K562 (cell line): ENCODE data around the gene CENPA. TPM values are rescaled to one million over a fixed set of nuclear protein-coding genes. Genes with fewer than 3 reads are reported as not detected.

Experiments used
- GTF2F1 ChIP-seq: IDR thresholded peaks from 2 replicates; pipeline ENCODE4 v1.6.1; 2011; ENCODE audit warnings: low read depth, low read length, improper control_type of control experiment
- HDAC2 ChIP-seq: fragments of 450-650 bp; IDR thresholded peaks from 2 replicates; pipeline ENCODE4 v1.6.1; 2016; ENCODE audit warnings: mild to moderate bottlenecking
- L3MBTL2 ChIP-seq: fragments of 450-650 bp; IDR thresholded peaks from 2 replicates; pipeline ENCODE4 v1.6.1; 2016; ENCODE audit warnings: mild to moderate bottlenecking, moderate library complexity
- LARP7 ChIP-seq: fragments of 450-650 bp; IDR thresholded peaks from 2 replicates; pipeline ENCODE4 v1.6.1; 2016
- MAZ ChIP-seq, 2 experiments: fragments of 450-650 bp in 1 of 2; sonication (generic) in 1 of 2; formaldehyde crosslinking; IDR thresholded peaks in 1 of 2; conservative IDR thresholded peaks in 1 of 2; 2 replicates each; pipeline versions ENCODE4 v1.4.0 to v1.5.0; 2020; ENCODE audit warnings: mild to moderate bottlenecking in 1 of 2, missing genetic modification reagents in 1 of 2
- MTF1 ChIP-seq: fragments of 250-450 bp; sonication (Bioruptor Pico); IDR thresholded peaks from 2 replicates; pipeline ENCODE4 v1.9.0; 2021; ENCODE audit warnings: moderate library complexity, mild to moderate bottlenecking, inconsistent platforms, borderline replicate concordance
- NELFE ChIP-seq: IDR thresholded peaks from 2 replicates; pipeline ENCODE4 v1.6.1; 2011; ENCODE audit warnings: mild to moderate bottlenecking; ENCODE audit not compliant: insufficient read depth, insufficient read length
- NEUROD1 ChIP-seq: fragments of 150-350 bp; IDR thresholded peaks from 2 replicates; pipeline ENCODE4 v1.6.1; 2014; ENCODE audit warnings: borderline replicate concordance, low read length, low read depth; ENCODE audit not compliant: partially characterized antibody
- NR2C2 ChIP-seq, 2 experiments: fragments of 200-800 bp in 1 of 2; sonication (Bioruptor generic) in 1 of 2; sonication (generic) in 1 of 2; formaldehyde crosslinking in 1 of 2; IDR thresholded peaks; 2 replicates each; pipeline versions ENCODE4 v1.6.1 to v1.8.0; 2016 to 2022; ENCODE audit warnings: mild to moderate bottlenecking in 1 of 2, missing compliant biosample characterization in 1 of 2, missing genetic modification characterization in 1 of 2, missing genetic modification reagents in 1 of 2
- RFX5 ChIP-seq: IDR thresholded peaks from 2 replicates; pipeline ENCODE4 v1.6.1; 2011; ENCODE audit warnings: low read depth, mild to moderate bottlenecking, improper control_type of control experiment, low read length
- SMAD3 ChIP-seq: fragments of 450-650 bp; formaldehyde crosslinking; conservative IDR thresholded peaks from 2 replicates; pipeline ENCODE4 v1.4.0; 2020; ENCODE audit warnings: mild to moderate bottlenecking
- ZFP91 ChIP-seq: sonication (generic); formaldehyde crosslinking; IDR thresholded peaks from 2 replicates; pipeline ENCODE4 v1.8.0; 2022; ENCODE audit warnings: mild to moderate bottlenecking, missing genetic modification reagents
- ZMIZ1 ChIP-seq, 2 experiments: fragments of 150-350 bp in 1 of 2; IDR thresholded peaks; 2 replicates each; pipeline ENCODE4 v1.6.1; 2012 to 2016; ENCODE audit warnings: low read depth in 2 of 2, low read length in 2 of 2, mild to moderate bottlenecking in 1 of 2, moderate library complexity in 1 of 2
- ZNF175 ChIP-seq: fragments of 200-800 bp; sonication (Bioruptor generic); IDR thresholded peaks from 2 replicates; pipeline ENCODE4 v1.6.1; 2016; ENCODE audit warnings: low read depth, mild to moderate bottlenecking, missing genetic modification characterization, missing compliant biosample characterization
- polyA plus RNA-seq, 8 experiments: library from polyadenylated mRNA; depleted of rRNA in 4 of 8; stranded (reverse) in 5 of 8; unstranded in 3 of 8; fragments of >200 nt; fragmentation: Nextera tagmentation in 2 of 8; fragmentation: Illumina TruSeq in 1 of 8; extraction: Ambion mirVana in 2 of 8; extraction: Trizol in 1 of 8; gene quantifications; 2 replicates each; pipeline versions ENCODE4 v1.2.1 to v1.2.3, GENCODE V29; 2011 to 2014; ENCODE audit warnings: inconsistent platforms in 1 of 8, missing spikeins in 1 of 8
- total RNA-seq, 7 experiments: library from RNA; depleted of rRNA in 6 of 7; stranded (reverse); fragments of >200 nt in 6 of 7; fragmentation: Illumina TruSeq in 2 of 7; extraction: Trizol in 2 of 7; gene quantifications; 2 replicates each; pipeline versions ENCODE4 v1.2.1 to v1.2.3, GENCODE V29; 2011 to 2021; ENCODE audit warnings: low replicate concordance in 1 of 7
- TF ChIP-seq, protein P1 (sequence below), 2 experiments: IDR thresholded peaks; 2 replicates each; pipeline ENCODE4 v1.6.1; 2012; ENCODE audit warnings: improper control_type of control experiment in 2 of 2, low read depth in 2 of 2, low read length in 2 of 2, borderline replicate concordance in 1 of 2

The CENPA gene
- total and polyA plus RNA-seq, 9 of the 15 experiments (the other 6 are each of a cell fraction or from before 2014, with no cell fraction given): 11.3 to 61.7 (median 44.7) TPM

- TF ChIP-seq ZMIZ1 (IDR thresholded peaks at IDR 0.05; ENCODE audit: low read depth in 2 of 2, low read length in 2 of 2): no peak
- TF ChIP-seq GTF2F1: no peak
- TF ChIP-seq HDAC2: 0 out of 2 replicates have a peak, but pooled peaks have one; percentile 18
- TF ChIP-seq MAZ (CRISPR knock-in tag; conservative IDR thresholded peaks at IDR 0.05 in 1 of 2, IDR thresholded peaks at IDR 0.05 in 1 of 2): peak; percentile 49 to 66; a peak in 2 of 4 replicates
- no peak for TF ChIP-seq NR2C2 (CRISPR knock-in tag; IDR thresholded peaks at IDR 0.05)
- peak; percentile 95 for TF ChIP-seq NR2C2 (tag; IDR thresholded peaks at IDR 0.05)
- TF ChIP-seq LARP7: no peak
- TF ChIP-seq SMAD3 (CRISPR knock-in tag): 0 out of 2 replicates have a peak, but pooled peaks have one; percentile 30
- TF ChIP-seq NEUROD1: peak; percentile 32
- no peak for TF ChIP-seq NELFE
- TF ChIP-seq, protein P1, sequence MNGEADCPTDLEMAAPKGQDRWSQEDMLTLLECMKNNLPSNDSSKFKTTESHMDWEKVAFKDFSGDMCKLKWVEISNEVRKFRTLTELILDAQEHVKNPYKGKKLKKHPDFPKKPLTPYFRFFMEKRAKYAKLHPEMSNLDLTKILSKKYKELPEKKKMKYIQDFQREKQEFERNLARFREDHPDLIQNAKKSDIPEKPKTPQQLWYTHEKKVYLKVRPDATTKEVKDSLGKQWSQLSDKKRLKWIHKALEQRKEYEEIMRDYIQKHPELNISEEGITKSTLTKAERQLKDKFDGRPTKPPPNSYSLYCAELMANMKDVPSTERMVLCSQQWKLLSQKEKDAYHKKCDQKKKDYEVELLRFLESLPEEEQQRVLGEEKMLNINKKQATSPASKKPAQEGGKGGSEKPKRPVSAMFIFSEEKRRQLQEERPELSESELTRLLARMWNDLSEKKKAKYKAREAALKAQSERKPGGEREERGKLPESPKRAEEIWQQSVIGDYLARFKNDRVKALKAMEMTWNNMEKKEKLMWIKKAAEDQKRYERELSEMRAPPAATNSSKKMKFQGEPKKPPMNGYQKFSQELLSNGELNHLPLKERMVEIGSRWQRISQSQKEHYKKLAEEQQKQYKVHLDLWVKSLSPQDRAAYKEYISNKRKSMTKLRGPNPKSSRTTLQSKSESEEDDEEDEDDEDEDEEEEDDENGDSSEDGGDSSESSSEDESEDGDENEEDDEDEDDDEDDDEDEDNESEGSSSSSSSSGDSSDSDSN (IDR thresholded peaks at IDR 0.05; ENCODE audit: borderline replicate concordance in 1 of 2, low read depth in 2 of 2, low read length in 2 of 2): 0 out of 4 replicates have a peak, but pooled peaks of 1 of the 2 experiments have one; percentile 24
- TF ChIP-seq MTF1 (CRISPR knock-in tag): no peak
- no peak for TF ChIP-seq RFX5
- TF ChIP-seq ZNF175 (CRISPR knock-in tag): peak; percentile 25; the same call in 1 of the 2 replicates
- TF ChIP-seq L3MBTL2: peak; percentile 88
- no peak for TF ChIP-seq ZFP91 (CRISPR knock-in tag)
Observed at GRCh38 chr2:26772064-26773001, 13.5 kb upstream of the CENPA start (continued).
